HG02798 (cell line): Measurements from ENCODE around the gene MROH9.

ENCODE experiments used
- ATAC-seq: cut with Tn5 transposase; IDR thresholded peaks from one replicate; pipeline ENCODE4 v1.9.1; 2021; ENCODE audit warnings: mild to moderate bottlenecking; ENCODE audit not compliant: unreplicated experiment, poor library complexity

Gene MROH9

DNA sequence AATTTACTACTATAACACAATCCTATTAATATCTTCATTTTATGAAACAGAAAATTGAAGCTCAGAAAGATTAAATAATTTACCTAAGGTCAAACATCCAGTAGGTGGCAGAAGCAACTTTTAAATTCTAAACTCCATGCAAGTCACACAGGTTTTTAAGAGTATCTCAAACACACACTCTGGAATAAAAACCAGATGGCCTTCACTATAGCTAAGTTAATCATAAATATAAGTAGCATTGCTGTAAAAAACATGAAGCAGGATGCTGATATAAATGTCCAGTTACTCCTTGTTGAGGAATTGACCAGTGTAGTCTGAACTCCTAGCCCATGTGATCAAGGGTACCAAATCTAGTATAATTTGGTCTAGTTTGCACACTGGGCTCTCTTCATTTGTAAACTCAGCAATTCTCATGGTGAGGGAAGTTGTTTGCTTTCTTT is 146.0 kb downstream of the MROH9 start:
- no peak for ATAC-seq

DNA sequence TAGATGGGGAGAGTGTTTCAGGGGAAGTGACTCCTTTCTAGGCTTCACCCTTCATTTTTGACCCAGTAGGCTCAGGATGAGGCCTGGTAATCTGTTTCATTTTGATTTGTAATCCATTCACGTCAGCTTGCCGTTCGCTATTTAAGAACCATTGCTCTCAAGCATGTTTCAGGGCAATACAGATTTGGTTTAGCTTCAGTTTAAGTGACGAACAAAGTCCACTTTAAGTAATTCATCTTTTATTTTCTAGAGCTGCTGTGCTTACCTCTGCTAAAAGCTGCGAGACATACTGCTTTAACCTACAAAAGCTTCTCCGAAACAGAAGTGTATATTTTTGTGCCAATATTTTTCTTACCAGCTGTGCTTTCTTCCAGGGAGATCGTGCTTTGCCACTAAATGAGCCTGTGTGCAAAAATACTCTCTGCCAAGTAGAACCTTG is 146.4 kb downstream of the MROH9 start:
- no peak for ATAC-seq

DNA sequence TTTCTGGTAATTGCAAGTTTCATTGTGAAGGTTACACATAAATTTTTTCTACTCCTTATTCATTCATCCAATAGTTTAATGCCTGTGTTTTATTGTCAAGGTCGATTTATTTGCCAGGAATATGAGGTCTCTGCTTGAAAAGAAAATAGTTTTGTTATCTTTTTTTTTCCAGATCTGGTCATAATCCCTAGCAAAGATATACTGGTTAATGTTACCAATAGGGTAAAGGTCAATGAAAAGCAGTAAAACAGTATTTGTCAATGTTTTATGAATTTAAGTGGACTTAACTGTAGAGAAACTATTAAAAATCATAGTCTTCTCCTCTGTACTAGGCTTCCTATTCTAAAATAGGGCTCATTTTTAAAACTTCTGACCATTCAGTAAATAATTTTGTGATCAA is 147.3 kb downstream of the MROH9 start:
- no peak for ATAC-seq

DNA sequence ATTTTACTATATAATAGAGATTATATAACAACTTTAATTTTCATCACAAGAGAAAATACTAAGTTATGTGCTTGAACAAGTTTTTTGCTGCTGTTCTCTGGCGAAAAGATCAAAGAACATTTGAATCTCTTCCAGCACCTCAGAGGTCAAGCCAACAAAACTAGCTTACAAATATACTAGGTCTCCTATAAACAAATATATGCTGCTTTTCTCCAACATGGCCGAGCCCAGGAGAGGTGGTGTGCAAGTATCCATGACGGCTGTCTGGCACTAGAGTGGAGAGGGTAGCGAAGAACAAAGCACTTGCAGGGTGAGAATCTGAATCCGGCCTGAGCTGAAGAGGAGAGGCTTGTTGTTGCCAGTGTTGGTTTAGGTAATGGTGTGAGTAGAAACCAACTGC is 147.9 kb downstream of the MROH9 start:
- ATAC-seq: no peak

DNA sequence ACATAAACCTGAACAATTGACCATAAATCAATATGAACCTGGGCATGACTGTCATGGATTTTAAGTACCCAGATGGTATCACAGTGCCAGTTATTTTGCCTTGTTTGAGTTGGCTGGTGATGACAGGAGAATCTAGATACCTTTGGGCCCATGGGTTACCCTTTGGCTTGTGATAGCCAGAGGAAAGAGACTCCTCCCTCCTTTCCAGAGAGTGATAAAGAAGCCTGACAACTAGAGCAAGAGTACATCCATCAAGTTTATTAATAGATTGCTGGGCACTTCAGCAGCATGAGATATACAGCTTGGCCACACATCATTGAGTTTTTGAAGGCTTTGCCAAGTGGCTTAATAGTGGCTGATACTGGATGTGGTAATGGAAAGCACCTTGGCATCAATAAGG is 148.8 kb downstream of the MROH9 start:
- ATAC-seq: no peak

DNA sequence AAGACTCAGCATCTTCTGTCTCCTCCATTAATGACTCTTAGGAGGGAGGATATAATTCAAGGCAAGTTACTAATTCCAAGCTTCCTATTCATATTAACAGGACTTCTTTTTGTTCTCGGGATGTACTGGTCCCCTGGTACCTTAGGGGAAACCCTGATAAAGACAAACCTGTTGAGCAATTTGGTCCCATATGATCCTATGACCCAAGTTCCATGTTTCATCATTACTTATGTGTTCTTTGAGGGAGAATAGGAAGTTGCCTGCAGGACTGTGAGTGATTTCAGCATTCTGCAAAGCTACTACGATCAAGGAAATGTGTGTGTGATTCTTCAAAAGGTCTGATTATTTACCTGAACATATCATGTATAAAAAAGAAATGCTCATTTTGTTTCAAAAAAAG is 149.5 kb downstream of the MROH9 start:
- ATAC-seq: no peak

DNA sequence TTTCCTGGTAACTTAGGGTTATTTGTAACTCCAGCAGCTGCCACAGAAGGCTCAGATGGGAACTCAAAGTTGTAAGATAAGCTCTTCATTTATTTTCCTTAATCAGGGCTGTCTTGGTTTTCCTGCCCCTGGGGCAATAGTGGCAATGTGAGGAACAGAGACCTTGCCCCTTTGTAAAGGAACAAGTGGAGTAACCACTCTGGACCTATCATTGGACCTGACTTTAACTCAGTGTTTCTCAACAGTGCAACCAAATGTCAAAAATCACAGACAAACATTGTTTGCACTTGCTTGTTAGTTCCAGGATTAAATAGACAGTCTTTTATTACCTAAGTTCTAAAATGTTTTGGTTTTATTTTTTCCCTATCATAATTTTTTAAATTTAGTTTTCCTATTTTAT is 152.6 kb downstream of the MROH9 start:
- no peak for ATAC-seq

DNA sequence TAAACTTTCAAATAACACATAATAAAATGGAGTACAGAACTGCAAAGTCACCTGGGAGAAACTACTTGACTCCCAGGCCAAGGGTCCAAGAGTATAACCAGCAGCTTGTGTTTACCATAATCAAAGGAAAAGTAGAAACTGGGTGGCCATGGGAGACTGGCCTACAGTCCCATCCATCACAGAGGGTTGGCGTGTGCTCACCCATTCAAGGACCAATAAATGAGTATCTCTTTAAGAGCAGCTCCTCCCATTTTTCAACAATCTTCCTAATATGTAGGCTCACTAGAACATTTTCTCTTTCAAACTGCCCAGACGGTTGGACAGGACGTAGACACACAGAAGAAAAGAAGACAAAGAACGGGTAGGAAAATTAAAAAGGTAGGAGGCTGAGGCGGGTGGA is 155.3 kb downstream of the MROH9 start, which contains the start of gene FMO3:
Gene FMO3, plus strand, starts transcription at position 302 of the 400 bp plus-strand sequence. CDS start 1,754 bp downstream, outside the sequence.
- no peak for ATAC-seq

DNA sequence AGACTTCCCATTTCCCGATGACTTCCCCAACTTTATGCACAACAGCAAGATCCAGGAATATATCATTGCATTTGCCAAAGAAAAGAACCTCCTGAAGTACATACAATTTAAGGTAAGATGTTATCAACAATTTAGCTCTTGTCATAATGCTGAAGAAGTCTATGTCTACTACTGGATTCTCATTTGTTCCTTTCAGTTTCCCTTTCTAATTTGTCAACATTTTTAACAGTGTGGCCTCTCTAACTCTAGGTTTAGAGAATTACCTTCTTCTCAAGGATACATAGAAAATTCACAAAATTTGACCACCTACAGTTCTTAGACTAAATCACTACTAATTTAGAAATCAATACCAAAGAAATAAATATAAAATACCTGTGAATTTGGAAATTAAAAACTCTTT is 168.5 kb downstream of the MROH9 start:
- no peak for ATAC-seq

DNA sequence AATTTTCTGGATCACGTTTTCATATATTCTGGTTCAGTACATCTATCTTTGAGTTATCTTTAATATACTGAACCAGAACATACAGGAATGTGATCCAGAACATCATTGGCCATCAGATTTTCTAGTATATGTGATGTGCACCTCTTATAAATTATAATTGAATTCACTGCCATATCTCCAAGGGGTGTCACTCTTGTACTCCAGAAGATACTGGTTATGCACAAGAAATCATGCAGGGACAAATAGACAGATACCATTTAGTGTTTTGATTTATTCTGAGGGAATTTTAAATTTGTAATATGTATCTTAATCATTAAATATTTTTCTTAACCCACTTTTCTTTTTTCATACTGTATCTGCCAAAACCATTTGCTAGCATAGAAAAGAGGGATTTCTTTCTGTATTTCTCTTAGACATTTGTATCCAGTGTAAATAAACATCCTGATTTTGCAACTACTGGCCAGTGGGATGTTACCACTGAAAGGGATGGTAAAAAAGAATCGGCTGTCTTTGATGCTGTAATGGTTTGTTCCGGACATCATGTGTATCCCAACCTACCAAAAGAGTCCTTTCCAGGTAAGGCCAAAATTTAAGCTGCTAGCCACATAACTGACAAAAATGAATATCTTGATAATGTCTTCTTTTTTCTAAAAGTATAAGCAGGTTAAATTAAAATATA is 172.1 kb downstream of the MROH9 start:
- no peak for ATAC-seq

DNA sequence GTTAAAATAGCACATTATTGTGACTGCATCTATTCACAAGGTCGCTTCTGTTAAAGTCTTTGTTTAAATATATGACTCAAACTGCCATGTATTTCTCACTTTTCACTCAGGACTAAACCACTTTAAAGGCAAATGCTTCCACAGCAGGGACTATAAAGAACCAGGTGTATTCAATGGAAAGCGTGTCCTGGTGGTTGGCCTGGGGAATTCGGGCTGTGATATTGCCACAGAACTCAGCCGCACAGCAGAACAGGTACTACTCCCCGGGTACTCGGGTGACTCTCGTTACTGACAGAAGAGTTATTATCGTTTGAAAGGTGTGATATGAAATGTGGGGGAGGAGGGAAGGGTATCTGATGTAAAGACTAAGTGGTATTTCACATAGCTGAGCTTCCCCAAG is 172.6 kb downstream of the MROH9 start:
- ATAC-seq: no peak

DNA sequence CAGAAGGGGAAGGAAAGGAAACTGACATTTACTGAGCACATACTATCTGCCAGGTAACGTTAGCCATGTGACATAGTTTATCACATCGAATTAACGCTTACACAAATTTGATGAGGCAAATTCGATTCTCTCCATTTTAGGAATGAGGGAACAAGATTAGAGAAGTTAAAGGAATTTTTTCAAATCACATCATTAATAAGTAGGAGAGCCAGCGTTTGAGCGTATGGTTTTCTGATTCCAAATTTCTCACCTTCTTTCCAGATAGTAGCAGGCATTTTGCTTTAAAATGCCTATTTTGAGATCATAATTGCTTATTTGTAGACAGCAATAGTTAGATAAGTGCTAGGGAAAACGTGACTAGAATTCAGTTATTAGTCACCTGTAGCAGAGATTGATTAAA is 174.6 kb downstream of the MROH9 start:
- ATAC-seq: no peak

DNA sequence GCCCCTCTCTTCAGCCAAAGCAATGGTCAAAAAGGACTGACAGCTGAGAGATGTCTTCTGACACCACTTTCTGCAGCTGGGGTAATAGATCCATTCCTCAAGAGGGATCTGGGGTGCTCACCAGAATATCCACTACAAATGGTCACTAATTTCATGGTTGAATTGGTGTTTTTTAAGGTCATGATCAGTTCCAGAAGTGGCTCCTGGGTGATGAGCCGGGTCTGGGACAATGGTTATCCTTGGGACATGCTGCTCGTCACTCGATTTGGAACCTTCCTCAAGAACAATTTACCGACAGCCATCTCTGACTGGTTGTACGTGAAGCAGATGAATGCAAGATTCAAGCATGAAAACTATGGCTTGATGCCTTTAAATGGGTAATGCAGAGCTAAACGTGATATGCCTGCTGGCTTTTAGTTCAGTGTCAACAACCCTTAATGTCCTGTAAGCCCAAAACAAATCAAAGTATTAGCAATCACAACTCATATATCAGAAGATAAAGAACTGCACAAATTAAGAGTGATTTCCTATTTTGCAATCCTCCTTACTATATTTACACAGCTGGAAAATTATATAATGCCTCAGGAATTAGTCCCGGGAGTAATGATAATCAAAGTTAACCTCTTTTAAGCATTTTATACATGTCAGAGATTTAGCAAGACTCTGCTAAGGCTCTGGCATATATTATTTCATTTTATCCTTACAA is 175.4 kb downstream of the MROH9 start:
- no peak for ATAC-seq

DNA sequence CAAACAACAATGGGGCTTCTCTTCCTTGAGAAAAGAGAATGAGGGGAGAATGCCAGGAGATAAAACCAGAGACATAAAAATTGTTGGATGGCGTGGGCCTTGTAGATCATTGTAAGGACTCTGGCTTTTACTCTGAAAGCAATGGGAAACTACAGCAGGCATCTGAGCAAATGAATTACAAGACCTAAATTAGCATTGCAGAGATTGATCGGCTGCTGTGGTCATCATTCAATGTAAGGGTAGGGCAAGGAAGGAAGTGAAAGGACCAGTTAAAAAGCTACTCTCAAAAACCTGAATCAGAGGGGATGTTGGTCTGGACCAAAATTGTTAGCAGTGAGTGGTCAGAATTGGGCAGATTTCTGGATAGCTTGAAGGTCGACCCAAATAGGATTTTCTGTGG is 176.8 kb downstream of the MROH9 start:
- ATAC-seq: no peak

DNA sequence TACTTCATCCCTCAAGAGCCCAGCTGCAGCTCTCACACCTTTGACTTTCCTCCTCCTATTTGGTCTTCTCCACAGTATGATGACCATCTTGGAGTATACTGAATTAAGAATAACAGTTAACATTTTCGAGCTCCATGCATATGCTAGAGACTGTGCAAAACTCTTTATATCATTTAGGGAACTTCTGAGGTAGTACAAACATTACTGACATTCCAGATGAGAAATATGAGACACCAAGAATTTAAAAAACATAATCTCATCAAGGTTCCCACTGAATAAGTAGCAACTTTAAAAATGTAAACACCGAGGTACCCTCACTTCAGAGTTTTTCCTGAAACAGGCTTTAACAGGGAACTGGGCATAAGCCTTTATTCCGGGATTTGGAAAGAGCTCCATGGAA is 178.0 kb downstream of the MROH9 start:
- ATAC-seq: no peak
